ENCODE measurements around the gene NSUN2.

NSUN2 gene

DNA sequence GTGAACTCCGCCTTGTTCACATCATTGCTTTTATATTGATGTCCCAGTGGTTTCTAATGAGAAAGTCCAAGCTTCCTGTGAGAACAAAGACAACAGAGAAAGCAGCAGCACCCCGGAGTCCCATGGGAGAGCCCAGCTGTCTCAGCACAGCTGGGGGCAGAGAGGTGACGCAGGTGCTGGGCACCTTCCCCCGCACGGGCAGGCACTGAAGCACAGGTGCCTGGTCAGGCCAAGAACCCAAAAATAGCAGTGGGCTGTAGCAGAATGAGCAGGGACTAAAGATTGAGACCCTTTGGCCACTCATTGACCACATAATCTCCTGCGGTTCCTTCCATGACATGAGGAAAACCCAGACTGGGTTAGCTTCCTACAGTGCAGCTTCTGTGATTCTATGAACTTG is 19.2 kb upstream of the NSUN2 start:
- ChIA-PET CTCF (no interaction called here), POLR2A (no interaction called here)
- no peak overlapping the region for H3K4me3 ChIP-seq (ENCODE audit: low read depth, low read length)
- no peak overlapping the region for H3K27ac ChIP-seq (ENCODE audit: extremely low read depth, low read depth, low read length)
- no peaks in the 10 kb centered on the region for H3K9me3 ChIP-seq (ENCODE audit: control insufficient read depth, insufficient read depth, low read depth, low read length)
- H3K36me3 ChIP-seq (ENCODE audit: control insufficient read depth in 2 of 2, insufficient read depth in 1 of 2, low read length in 2 of 2): peaks cover 9 to 25% of the 10 kb centered on the region in 2 experiments; a peak in 2 of 3 replicates
- H3K4me1 ChIP-seq (ENCODE audit: control insufficient read depth, insufficient read depth, low read length): no peaks in the 10 kb centered on the region
- no peak for TF ChIP-seq ZNF791 (tag by site-specific recombination; IDR thresholded peaks at IDR 0.05)
- TF ChIP-seq ZFP3 (tag by site-specific recombination; IDR thresholded peaks at IDR 0.05; ENCODE audit: low read depth): no peak
- TF ChIP-seq ZNF239 (tag by site-specific recombination; IDR thresholded peaks at IDR 0.05): no peak
- TF ChIP-seq KLF9 (tag by site-specific recombination; IDR thresholded peaks at IDR 0.05; ENCODE audit: low read depth): no peak
- TF ChIP-seq ZXDB (tag by site-specific recombination; IDR thresholded peaks at IDR 0.05): no peak
- TF ChIP-seq ZNF292 (tag by site-specific recombination; IDR thresholded peaks at IDR 0.05; ENCODE audit: borderline replicate concordance, low read depth): no peak
- no peak for TF ChIP-seq ZNF423 (tag by site-specific recombination; IDR thresholded peaks at IDR 0.05)
- no peak for TF ChIP-seq SP7 (tag by site-specific recombination; IDR thresholded peaks at IDR 0.05)
- TF ChIP-seq, protein P1, sequence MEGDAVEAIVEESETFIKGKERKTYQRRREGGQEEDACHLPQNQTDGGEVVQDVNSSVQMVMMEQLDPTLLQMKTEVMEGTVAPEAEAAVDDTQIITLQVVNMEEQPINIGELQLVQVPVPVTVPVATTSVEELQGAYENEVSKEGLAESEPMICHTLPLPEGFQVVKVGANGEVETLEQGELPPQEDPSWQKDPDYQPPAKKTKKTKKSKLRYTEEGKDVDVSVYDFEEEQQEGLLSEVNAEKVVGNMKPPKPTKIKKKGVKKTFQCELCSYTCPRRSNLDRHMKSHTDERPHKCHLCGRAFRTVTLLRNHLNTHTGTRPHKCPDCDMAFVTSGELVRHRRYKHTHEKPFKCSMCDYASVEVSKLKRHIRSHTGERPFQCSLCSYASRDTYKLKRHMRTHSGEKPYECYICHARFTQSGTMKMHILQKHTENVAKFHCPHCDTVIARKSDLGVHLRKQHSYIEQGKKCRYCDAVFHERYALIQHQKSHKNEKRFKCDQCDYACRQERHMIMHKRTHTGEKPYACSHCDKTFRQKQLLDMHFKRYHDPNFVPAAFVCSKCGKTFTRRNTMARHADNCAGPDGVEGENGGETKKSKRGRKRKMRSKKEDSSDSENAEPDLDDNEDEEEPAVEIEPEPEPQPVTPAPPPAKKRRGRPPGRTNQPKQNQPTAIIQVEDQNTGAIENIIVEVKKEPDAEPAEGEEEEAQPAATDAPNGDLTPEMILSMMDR (tag by site-specific recombination; IDR thresholded peaks at IDR 0.05): no peak
- TF ChIP-seq, protein P2, sequence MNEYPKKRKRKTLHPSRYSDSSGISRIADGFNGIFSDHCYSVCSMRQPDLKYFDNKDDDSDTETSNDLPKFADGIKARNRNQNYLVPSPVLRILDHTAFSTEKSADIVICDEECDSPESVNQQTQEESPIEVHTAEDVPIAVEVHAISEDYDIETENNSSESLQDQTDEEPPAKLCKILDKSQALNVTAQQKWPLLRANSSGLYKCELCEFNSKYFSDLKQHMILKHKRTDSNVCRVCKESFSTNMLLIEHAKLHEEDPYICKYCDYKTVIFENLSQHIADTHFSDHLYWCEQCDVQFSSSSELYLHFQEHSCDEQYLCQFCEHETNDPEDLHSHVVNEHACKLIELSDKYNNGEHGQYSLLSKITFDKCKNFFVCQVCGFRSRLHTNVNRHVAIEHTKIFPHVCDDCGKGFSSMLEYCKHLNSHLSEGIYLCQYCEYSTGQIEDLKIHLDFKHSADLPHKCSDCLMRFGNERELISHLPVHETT (tag by site-specific recombination; IDR thresholded peaks at IDR 0.05): no peak
- no peak for TF ChIP-seq ZNF658 (tag by site-specific recombination; IDR thresholded peaks at IDR 0.05)
- no peak for TF ChIP-seq ZNF76 (tag by site-specific recombination; IDR thresholded peaks at IDR 0.05; ENCODE audit: borderline replicate concordance, low read depth)
- TF ChIP-seq, protein P3, sequence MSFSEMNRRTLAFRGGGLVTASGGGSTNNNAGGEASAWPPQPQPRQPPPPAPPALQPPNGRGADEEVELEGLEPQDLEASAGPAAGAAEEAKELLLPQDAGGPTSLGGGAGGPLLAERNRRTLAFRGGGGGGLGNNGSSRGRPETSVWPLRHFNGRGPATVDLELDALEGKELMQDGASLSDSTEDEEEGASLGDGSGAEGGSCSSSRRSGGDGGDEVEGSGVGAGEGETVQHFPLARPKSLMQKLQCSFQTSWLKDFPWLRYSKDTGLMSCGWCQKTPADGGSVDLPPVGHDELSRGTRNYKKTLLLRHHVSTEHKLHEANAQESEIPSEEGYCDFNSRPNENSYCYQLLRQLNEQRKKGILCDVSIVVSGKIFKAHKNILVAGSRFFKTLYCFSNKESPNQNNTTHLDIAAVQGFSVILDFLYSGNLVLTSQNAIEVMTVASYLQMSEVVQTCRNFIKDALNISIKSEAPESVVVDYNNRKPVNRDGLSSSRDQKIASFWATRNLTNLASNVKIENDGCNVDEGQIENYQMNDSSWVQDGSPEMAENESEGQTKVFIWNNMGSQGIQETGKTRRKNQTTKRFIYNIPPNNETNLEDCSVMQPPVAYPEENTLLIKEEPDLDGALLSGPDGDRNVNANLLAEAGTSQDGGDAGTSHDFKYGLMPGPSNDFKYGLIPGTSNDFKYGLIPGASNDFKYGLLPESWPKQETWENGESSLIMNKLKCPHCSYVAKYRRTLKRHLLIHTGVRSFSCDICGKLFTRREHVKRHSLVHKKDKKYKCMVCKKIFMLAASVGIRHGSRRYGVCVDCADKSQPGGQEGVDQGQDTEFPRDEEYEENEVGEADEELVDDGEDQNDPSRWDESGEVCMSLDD (tag by site-specific recombination; IDR thresholded peaks at IDR 0.05): no peak
- TF ChIP-seq ZFP69B (tag by site-specific recombination; IDR thresholded peaks at IDR 0.05): no peak

- POLR2A ChIA-PET: no interaction called here
- H3K36me3 ChIP-seq (ENCODE audit: control insufficient read depth in 2 of 2, insufficient read depth in 1 of 2, low read length in 2 of 2): peaks cover 6 to 9% of the 10 kb centered on the region in 2 experiments; a peak in 2 of 3 replicates
- H3K4me3 ChIP-seq (ENCODE audit: low read depth, low read length): no peak overlapping the region
- no peak overlapping the region for H3K27ac ChIP-seq (ENCODE audit: extremely low read depth, low read depth, low read length)
- H3K9me3 ChIP-seq (ENCODE audit: control insufficient read depth, insufficient read depth, low read depth, low read length): no peaks in the 10 kb centered on the region
- CTCF ChIA-PET: no interaction called here
- no peaks in the 10 kb centered on the region for H3K4me1 ChIP-seq (ENCODE audit: control insufficient read depth, insufficient read depth, low read length)
- TF ChIP-seq ZNF311 (tag by site-specific recombination; IDR thresholded peaks at IDR 0.05; ENCODE audit: borderline replicate concordance): no peak
- no peak for TF ChIP-seq ZNF701 (tag by site-specific recombination; IDR thresholded peaks at IDR 0.05)
- TF ChIP-seq ZNF398 (tag by site-specific recombination; IDR thresholded peaks at IDR 0.05): no peak
- no peak for TF ChIP-seq KLF7 (tag by site-specific recombination; IDR thresholded peaks at IDR 0.05; ENCODE audit: borderline replicate concordance)
- TF ChIP-seq, protein P4, sequence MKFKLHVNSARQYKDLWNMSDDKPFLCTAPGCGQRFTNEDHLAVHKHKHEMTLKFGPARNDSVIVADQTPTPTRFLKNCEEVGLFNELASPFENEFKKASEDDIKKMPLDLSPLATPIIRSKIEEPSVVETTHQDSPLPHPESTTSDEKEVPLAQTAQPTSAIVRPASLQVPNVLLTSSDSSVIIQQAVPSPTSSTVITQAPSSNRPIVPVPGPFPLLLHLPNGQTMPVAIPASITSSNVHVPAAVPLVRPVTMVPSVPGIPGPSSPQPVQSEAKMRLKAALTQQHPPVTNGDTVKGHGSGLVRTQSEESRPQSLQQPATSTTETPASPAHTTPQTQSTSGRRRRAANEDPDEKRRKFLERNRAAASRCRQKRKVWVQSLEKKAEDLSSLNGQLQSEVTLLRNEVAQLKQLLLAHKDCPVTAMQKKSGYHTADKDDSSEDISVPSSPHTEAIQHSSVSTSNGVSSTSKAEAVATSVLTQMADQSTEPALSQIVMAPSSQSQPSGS (tag by site-specific recombination; IDR thresholded peaks at IDR 0.05; ENCODE audit: low read depth): no peak
- TF ChIP-seq HOXA7 (CRISPR knock-in tag; IDR thresholded peaks at IDR 0.05; ENCODE audit: borderline replicate concordance): no peak
- no peak for TF ChIP-seq ZNF37A (tag by site-specific recombination; IDR thresholded peaks at IDR 0.05)
- no peak for TF ChIP-seq ZNF629 (tag by site-specific recombination; IDR thresholded peaks at IDR 0.05)
- no peak for TF ChIP-seq ZNF214 (tag by site-specific recombination; IDR thresholded peaks at IDR 0.05; ENCODE audit: borderline replicate concordance)
- TF ChIP-seq ZBTB6 (tag by site-specific recombination; IDR thresholded peaks at IDR 0.05): no peak
- TF ChIP-seq ZSCAN16 (tag by site-specific recombination; IDR thresholded peaks at IDR 0.05): no peak
- TF ChIP-seq ZNF555 (tag by site-specific recombination; conservative IDR thresholded peaks at IDR 0.05): no peak
- TF ChIP-seq ZNF548 (tag by site-specific recombination; IDR thresholded peaks at IDR 0.05): no peak
These were observed 16.8 kb upstream of the NSUN2 start for GRCh38 chr5:6649681-6650080.
